ENCODE data around the gene ZNF273.
"Not testable (repeated sequence)": the region's sequence is repeated elsewhere in the genome, so short reads cannot be mapped to it uniquely, and the experiment has no call there.

The ZNF273 gene

DNA sequence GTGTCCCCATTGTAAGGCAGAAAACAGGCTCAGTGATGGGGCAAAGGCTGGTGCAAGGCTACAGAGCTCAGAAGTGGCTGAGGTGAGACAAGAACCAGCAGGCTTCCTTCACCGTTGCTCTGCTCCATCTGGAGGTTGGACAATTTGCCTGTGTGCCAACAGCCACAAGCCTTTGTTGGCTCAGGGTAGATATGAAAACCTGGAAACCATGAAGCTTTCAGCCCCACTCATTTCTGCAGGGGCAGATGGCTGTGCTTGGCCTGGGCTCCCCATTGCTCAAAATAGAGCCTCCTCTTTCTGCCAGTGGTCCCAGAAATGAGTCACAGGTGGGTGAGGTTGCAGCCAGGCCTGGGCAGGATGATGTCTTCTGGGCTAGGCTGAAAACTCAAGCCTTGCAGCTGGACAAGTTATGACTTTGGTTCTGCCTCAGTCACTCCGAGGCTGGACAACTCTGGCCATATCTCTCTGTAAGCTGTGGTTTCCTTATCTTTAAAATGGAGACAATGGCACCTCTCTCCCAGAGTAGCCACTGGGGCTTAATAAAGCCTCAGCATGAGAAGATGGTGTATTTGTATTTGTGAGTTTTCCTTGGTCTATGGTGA, 12.2 kb upstream of the ZNF273 start:
- no peak for DNase-seq

DNA sequence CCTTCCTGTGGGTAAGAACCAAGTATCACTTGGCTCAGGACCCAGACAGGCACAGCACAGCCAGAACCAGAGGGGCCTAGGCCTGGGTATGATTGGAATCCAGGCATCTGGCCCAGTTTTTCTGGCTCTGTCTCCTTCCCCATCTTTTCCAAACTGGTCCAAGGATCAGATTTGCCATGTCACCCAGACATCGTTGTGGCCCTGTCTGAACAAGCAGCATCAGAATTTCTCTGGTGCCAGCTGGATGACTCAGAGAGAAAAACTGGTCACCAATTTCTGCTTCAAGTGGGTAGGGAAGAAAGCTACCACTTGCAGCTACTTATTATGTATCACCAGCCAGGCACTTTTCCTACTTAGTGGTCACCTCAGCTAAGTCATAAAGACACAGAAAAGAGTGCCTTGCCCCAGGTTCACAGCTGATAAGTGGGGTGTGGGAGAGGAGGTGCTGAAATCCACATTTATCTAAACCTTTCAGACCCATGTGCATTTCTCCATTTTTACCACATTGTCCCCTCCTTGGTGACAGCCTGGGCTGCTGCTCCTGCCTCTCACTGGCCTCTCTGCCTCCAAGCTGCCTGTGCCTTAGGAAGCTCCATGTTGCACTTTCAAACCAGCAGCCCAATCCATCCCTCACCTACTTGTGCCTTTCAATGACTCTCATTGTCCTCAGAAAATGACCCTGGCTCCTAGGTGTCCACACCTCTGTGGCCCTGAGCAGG, 11.6 kb upstream of the ZNF273 start:
- not testable (repeated sequence) for DNase-seq

- no peak for DNase-seq
Observed at GRCh38 chr7:64892116-64892515, 11.0 kb upstream of the ZNF273 start.

DNA sequence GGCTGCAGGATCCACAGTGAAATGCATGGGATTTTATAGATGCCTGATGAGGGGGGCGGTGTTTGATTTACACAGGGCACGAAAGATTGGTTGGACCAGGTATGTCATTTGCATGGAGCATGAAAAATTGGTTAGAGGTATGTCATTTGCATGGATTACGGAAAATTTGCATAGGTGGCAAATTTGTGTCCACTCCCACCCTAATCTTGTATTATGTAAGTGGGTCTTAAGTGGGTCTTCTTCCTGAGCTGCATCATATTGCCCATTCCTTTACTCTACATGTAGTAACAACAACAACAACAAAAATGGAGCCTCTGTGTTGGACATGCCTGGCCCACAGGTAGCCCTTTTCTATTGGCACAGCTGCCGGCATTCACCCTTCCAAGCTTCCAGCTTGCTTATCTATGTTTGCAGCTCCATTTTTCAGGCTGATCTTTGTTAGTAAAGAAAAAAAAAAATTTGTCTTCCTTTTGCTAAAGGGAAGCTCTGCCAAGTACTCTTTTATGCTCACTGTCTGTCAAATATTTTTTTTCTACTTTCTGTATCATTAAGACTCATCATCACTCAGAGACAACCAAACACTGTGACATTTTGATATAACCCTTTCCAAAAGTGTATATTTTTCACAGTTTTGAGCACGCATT, 10.3 kb upstream of the ZNF273 start:
- no peak for DNase-seq

- DNase-seq = no peak
Observed at GRCh38 chr7:64893401-64893800, 9.7 kb upstream of the ZNF273 start.

DNA sequence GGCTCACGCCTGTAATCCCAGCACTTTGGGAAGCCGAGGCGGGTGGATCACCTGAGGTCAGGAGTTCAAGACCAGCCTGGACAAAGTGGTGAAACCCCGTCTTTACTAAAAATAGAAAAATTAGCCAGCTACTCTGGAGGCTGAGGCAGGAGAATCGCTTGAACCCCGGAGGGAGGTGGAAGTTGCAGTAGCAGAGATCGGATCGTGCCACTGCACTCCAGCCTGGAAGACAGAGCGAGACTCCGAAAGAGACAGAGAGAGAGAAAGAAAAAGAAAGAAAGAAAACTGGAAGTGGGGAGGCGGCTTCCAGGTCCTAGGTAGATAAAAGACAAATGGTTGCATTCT, 640 bp upstream of the ZNF273 start:
- not testable (repeated sequence) for DNase-seq

DNA sequence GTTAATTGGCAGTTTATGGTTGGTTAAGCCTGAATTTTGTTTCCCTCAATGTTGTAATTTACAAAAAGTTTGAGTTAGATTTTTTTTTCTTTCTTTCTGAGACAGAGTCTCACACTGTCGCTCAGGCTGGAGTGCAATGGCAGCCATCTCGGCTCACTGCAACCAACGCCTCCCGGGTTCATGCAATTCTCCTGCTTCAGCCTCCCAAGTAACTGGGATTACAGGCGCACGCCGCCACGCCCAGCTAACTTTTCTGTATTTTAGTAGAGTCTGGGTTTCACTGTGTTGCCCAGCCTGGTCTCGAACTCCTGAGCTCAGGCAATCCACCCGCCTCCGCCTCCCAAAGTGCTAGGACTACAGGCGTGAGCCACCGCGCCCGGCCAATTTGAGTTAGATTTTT, 935 bp downstream of the ZNF273 start:
- no peak for DNase-seq

- no peak for DNase-seq
Observed at GRCh38 chr7:64905133-64905532, 2.1 kb downstream of the ZNF273 start.

- no peak for DNase-seq
Observed at GRCh38 chr7:64905547-64905946, 2.5 kb downstream of the ZNF273 start.

DNA sequence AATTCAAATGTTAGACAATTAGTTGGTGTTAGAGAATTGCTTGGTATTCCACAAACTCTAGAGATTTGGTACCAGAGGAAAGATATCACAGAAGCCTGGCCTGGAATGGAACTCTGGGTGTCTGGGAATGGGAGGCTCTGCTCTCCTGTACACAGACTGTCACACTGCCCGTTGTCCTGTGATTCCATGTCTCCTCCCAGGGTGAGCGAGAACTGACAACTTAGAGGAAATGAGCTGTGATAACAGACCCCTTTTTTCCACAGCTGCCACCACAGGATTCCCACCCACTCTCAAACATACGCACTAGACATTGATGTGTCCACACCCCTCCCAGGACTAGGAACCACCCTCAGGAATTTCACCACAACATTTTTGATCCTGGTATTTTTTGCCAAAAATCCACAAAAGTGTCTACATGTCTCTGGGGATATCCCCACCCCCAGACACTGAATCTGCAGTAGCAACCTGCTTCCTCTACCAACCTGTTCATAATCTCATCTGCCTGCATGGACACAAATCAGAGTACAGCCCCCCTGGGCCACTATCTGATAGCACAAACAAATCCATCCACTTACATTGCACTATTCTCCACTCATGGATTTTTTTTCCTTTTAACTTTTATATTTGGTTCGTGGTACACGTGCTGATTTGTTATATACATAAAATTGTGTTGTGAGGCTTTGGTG, 4.7 kb downstream of the ZNF273 start:
- DNase-seq = no peak

- no peak for DNase-seq
Observed at GRCh38 chr7:64908358-64908757, 5.3 kb downstream of the ZNF273 start.

DNA sequence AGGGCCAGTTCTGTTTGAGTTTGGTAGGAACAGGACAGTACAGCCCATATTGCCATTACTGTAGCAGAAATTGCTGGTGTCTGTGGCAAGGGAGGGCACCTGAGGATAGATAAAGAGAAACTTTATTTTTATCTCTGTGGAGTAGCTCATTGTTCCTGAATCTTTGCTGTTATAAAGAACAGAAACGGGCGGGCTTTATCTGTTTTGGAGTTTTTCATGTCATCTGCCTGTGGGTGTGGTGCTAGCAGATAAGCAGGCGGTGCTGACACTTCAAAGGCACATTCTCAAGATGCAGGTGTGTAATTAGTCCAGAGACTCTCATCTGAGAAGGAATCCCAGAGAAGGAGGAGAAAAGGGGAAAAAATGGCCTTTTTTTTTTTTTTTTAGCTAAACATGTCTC, 11.5 kb downstream of the ZNF273 start:
- no peak for DNase-seq

DNA sequence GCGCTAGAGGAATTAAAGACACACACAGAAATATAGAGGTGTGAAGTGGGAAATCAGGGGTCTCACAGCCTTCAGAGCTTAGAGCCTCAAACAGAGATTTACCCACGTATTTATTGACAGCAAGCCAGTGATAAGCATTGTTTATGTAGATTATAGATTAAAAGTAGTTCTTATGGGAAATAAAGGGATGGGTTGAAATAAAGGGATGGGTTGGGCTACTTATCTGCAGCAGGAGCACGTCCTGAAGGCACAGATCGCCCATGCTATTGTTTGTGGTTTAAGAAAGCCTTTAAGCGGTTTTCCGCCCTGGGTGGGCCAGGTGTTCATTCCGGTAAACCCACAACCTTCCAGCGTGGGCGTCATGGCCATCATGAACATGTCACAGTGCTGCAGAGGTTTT, 12.2 kb downstream of the ZNF273 start:
- not testable (repeated sequence) for DNase-seq

GRCh38 chr7:64928252-64929187, 25.4 kb downstream of the ZNF273 start:
- not testable (repeated sequence) for DNase-seq

DNA sequence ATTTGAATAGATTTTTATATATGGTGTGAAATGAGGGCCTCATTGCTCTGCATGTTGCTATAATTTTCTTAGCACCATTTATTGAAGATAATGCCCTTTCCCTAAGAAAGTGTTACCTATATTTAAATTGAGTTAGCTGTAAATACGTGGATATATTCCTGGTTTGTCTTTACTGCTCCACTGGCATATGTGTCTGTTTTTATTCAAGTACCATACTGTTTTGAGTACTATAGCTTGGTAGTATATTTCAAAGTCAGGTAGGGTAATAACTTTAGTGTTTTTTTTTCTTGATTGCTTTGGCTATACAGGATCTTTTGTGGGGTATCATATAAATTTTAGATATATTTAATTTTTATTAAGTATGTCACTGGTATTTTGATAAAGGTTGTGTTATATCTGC, 31.4 kb downstream of the ZNF273 start:
- no peak for DNase-seq

DNA sequence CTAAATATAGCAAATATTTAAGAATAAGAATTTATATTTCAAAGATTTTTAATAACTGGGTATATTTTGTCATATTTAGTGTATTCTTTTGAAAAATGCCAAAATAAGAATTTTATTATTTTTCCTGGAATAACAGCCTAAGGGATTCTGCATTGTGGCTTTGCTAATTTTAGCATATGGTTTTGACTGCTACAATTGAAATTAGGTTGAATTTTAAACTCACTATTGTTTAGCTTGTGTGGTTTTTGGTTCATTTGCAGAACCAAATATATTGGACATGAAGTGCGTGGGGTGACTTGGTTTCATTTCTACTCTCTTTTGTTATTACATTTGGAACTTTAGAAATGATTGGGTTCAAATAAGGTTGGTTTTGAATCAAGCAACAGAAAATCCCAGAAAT, 35.5 kb downstream of the ZNF273 start:
- DNase-seq = no peak

GRCh38 chr7:64940021-64940420, 36.9 kb downstream of the ZNF273 start:
- DNase-seq = not testable (repeated sequence)

DNA sequence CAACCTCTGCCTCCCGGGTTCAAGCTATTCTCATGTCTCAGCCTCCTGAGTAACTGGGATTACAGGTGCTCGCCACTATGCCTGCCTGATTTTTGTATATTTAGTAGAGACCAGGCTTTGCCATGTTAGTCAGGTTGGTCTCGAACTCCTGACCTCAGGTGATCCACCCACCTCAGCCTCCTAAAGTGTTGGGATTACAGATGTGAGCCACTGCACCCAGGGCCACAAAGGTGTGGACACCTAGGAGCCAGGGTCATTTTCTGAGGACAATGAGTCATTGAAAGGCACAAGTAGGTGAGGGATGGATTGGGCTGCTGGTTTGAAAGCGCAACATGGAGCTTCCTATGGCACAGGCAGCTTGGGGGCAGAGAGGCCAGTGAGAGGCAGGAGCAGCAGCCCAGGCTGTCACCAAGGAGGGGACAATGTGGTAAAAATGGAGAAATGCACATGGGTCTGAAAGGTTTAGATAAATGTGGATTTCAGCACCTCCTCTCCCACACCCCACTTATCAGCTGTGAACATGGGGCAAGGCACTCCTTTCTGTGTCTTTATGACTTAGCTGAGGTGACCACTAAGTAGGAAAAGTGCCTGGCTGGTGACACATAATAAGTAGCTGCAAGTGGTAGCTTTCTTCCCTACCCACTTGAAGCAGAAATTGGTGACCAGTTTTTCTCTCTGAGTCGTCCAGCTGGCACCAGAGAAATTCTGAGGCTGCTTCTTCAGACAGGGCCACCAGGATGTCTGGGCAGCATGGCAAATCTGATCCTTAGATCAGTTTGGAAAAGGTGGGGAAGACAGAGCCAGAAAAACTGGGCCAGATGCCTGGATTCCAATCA, 41.8 kb downstream of the ZNF273 start:
- DNase-seq = not testable (repeated sequence)

GRCh38 chr7:64945503-64946175, 42.6 kb downstream of the ZNF273 start:
- DNase-seq = no peak

- peak in 1 of 2 experiments; percentile 33 for DNase-seq
Observed at GRCh38 chr7:64946772-64947171, 43.7 kb downstream of the ZNF273 start.
